ENCODE data around the gene SPPL3. TPM values are rescaled to one million over a fixed set of nuclear protein-coding genes. Genes with fewer than 3 reads are reported as not detected.
A peak's percentile ranks its signal among the peaks of the same experiment; 100 is the strongest.

The SPPL3 gene
- total RNA-seq, 1 experiment from 2014 or later, result 18.8 TPM

DNA sequence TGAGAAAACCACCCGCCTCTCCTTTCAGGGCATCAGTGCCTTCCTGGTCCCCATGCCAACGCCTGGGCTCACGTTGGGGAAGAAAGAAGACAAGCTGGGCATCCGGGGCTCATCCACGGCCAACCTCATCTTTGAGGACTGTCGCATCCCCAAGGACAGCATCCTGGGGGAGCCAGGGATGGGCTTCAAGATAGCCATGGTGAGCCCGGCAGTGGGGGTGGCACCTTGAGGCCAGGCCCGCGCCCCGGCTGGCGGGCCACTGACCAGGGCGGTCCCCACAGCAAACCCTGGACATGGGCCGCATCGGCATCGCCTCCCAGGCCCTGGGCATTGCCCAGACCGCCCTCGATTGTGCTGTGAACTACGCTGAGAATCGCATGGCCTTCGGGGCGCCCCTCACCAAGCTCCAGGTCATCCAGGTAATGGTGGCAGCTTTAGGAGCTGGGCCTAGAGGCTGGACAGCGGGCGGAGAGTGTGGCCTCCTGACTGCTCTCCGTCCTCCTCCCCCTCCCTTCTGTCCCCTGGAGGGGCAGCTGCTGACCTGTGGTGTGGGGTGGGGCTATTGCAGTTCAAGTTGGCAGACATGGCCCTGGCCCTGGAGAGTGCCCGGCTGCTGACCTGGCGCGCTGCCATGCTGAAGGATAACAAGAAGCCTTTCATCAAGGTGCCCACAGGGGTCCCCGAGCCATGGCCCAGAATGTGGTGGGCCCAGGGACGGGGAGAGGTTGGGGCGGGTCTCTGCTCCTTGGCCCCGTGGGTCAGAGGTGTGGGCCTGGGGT, 165.7 kb downstream of the SPPL3 start:
- Histone ChIP-seq H3K27ac (ENCODE audit: low read length) (no peak overlapping the region), H4K20me1 (ENCODE audit: low read length) (no peaks in the 10 kb centered on the region), H3K4me1 (ENCODE audit: insufficient read depth, low read length) (no peaks in the 10 kb centered on the region), H3K36me3 (ENCODE audit: low read depth, low read length) (no peaks in the 10 kb centered on the region), H3K9me2 (replicated peaks; ENCODE audit: low read length) (no peaks in the 10 kb centered on the region), H3K9ac (ENCODE audit: low read length) (no peak overlapping the region), H3K9me3 (ENCODE audit: low read length) (no peaks in the 10 kb centered on the region), H3K79me2 (ENCODE audit: low read length) (no peaks in the 10 kb centered on the region), H3K4me3 (ENCODE audit: low read length) (no peak overlapping the region), H3K27me3 (ENCODE audit: low read length) (no peaks in the 10 kb centered on the region), H3K4me2 (ENCODE audit: low read length) (no peak overlapping the region), H2AFZ (ENCODE audit: low read length) (no peak overlapping the region), H3F3A (ENCODE audit: low read length, unreplicated experiment) (no peaks in the 10 kb centered on the region)
- ChIA-PET CTCF (no interaction called here), POLR2A (ENCODE audit: unreplicated experiment) (no interaction called here)
- no TSS peak for BruUV-seq (replicated peaks)
- no peak for TF ChIP-seq EZH2 (IDR thresholded peaks at IDR 0.05; ENCODE audit: low read length, unreplicated experiment)
- no peak for DNase-seq
- ATAC-seq, result no peak
- intact Hi-C loops (cut with micrococcal nuclease), result no loop called here

DNA sequence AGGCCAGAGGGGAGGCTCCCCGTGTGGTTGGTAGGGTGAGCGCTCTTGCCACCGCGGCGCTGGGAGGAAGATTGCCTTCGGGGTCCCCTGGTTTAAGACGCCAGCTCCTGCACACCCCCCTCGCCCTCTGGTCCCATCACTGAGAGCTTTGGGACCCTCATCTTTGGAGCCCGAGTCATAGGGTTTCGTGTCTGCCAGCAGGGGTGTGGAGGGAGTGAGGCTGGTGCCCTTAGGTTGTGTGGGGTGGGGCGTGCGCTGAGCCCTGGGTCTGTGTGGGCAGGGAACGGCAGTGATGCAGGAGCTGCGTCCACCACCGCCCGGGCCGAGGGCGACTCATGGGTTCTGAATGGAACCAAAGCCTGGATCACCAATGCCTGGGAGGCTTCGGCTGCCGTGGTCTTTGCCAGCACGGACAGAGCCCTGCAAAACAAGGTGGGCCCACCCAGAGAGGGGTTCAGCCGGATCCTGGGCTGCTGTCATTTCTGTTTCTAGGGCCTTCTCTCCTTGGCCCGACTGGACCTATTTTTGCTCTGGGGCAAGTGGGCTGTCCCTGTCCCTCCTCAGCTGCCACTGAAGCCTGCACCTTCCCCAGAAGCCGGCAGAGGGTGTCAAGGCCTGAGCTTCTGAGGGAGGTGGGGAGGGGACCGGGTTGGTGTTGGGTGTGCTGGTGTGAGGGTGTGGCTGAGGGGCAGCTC, 166.5 kb downstream of the SPPL3 start:
- no peaks in the 10 kb centered on the region for H3K9me2 ChIP-seq (replicated peaks; ENCODE audit: low read length)
- intact Hi-C loops (cut with micrococcal nuclease), result no loop called here
- ATAC-seq, result no peak; the same call in 1 of the 2 replicates

DNA sequence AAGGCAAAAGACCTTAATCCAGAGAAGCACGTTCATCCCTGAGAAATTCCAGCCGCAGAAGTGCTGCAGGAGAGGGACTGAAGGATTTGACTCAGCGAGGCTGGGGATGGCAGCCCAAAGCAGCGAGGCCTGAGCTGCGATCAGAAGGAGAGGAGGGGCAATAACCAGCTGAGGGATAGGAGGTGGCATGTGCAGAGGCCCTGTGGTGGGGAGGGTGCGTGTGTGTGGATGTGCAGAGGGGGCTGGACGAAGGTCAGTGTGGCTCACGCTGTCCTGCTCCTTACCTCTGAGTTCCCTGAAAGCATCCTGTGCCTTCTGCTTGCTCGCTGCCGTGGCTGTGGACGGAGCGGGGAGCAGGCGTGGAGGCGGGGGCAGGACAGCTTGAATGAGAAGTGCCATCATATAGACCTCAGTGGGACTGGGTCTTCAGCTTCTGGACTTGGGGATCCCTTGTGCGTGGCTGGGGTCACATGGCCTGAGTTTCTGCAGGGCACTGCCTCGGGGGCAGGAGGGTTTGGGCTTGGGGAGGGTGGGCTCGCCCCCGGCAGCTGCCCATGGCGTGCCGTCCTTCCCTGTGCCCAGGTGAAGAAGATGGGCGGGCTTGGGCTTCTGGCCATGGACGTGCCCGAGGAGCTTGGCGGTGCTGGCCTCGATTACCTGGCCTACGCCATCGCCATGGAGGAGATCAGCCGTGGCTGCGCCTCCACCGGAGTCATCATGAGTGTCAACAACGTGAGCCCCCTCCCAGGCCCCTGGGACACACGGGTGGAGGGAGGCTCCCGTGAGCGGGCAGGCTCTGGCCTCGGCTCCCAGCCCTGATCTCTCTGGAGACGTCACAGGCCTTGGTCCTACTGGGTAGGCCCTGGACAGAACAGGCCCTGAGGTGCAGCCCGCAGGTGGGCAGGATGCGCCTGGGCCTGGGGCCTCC, 167.5 kb downstream of the SPPL3 start:
- H4K20me1 ChIP-seq (ENCODE audit: low read length), result no peaks in the 10 kb centered on the region
- ATAC-seq, result no peak
- H3K4me2 ChIP-seq (ENCODE audit: low read length), result no peak overlapping the region
- no peak for DNase-seq
- no peak overlapping the region for H3K9ac ChIP-seq (ENCODE audit: low read length)
- no peaks in the 10 kb centered on the region for H3K79me2 ChIP-seq (ENCODE audit: low read length)
- H3F3A ChIP-seq (ENCODE audit: low read length, unreplicated experiment), result no peaks in the 10 kb centered on the region
- H3K36me3 ChIP-seq (ENCODE audit: low read depth, low read length), result no peaks in the 10 kb centered on the region
- no peak overlapping the region for H2AFZ ChIP-seq (ENCODE audit: low read length)
- no peaks in the 10 kb centered on the region for H3K27me3 ChIP-seq (ENCODE audit: low read length)
- H3K27ac ChIP-seq (ENCODE audit: low read length), result no peak overlapping the region
- CTCF ChIA-PET, result no interaction called here
- no peaks in the 10 kb centered on the region for H3K4me1 ChIP-seq (ENCODE audit: insufficient read depth, low read length)
- no peaks in the 10 kb centered on the region for H3K9me2 ChIP-seq (replicated peaks; ENCODE audit: low read length)
- no TSS peak for BruUV-seq (replicated peaks)
- H3K9me3 ChIP-seq (ENCODE audit: low read length), result no peaks in the 10 kb centered on the region
- intact Hi-C loops (cut with micrococcal nuclease), result no loop called here
- TF ChIP-seq EZH2 (IDR thresholded peaks at IDR 0.05; ENCODE audit: low read length, unreplicated experiment) (no peak), EZH2phosphoT487 (IDR thresholded peaks at IDR 0.05; ENCODE audit: borderline replicate concordance, low read length) (no peak)
- TF ChIP-seq, protein P1, sequence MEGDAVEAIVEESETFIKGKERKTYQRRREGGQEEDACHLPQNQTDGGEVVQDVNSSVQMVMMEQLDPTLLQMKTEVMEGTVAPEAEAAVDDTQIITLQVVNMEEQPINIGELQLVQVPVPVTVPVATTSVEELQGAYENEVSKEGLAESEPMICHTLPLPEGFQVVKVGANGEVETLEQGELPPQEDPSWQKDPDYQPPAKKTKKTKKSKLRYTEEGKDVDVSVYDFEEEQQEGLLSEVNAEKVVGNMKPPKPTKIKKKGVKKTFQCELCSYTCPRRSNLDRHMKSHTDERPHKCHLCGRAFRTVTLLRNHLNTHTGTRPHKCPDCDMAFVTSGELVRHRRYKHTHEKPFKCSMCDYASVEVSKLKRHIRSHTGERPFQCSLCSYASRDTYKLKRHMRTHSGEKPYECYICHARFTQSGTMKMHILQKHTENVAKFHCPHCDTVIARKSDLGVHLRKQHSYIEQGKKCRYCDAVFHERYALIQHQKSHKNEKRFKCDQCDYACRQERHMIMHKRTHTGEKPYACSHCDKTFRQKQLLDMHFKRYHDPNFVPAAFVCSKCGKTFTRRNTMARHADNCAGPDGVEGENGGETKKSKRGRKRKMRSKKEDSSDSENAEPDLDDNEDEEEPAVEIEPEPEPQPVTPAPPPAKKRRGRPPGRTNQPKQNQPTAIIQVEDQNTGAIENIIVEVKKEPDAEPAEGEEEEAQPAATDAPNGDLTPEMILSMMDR (conservative IDR thresholded peaks at IDR 0.05; ENCODE audit: low read depth, low read length), result no peak
- POLR2A ChIA-PET (ENCODE audit: unreplicated experiment), result no interaction called here
- H3K4me3 ChIP-seq (ENCODE audit: low read length), result no peak overlapping the region

More for the DNA sequence above, 166.5 kb downstream of the SPPL3 start:
- H4K20me1 ChIP-seq (ENCODE audit: low read length), result no peaks in the 10 kb centered on the region
- no peaks in the 10 kb centered on the region for H3K36me3 ChIP-seq (ENCODE audit: low read depth, low read length)
- DNase-seq, result no peak
- H3K4me2 ChIP-seq (ENCODE audit: low read length), result no peak overlapping the region
- H3K27me3 ChIP-seq (ENCODE audit: low read length), result no peaks in the 10 kb centered on the region
- ChIA-PET CTCF (no interaction called here), POLR2A (ENCODE audit: unreplicated experiment) (no interaction called here)
- no TSS peak for BruUV-seq (replicated peaks)
- no peaks in the 10 kb centered on the region for H3K79me2 ChIP-seq (ENCODE audit: low read length)
- H3K27ac ChIP-seq (ENCODE audit: low read length), result no peak overlapping the region
- H3F3A ChIP-seq (ENCODE audit: low read length, unreplicated experiment), result no peaks in the 10 kb centered on the region
- no peak overlapping the region for H3K4me3 ChIP-seq (ENCODE audit: low read length)
- H3K9ac ChIP-seq (ENCODE audit: low read length), result no peak overlapping the region
- no peak overlapping the region for H2AFZ ChIP-seq (ENCODE audit: low read length)
- TF ChIP-seq, protein P1 (conservative IDR thresholded peaks at IDR 0.05; ENCODE audit: low read depth, low read length), result peak; percentile 27; the same call in 1 of the 2 replicates
- no peak for TF ChIP-seq EZH2 (IDR thresholded peaks at IDR 0.05; ENCODE audit: low read length, unreplicated experiment)
- H3K9me3 ChIP-seq (ENCODE audit: low read length), result no peaks in the 10 kb centered on the region
- H3K4me1 ChIP-seq (ENCODE audit: insufficient read depth, low read length), result no peaks in the 10 kb centered on the region

Measured in PC-3 (cell line).